PC-3 (cell line): ENCODE results near the gene PAGE3. TPM values are rescaled to one million over a fixed set of nuclear protein-coding genes. Genes with fewer than 3 reads are reported as not detected.

Experiments
- ATAC-seq: fragments of 200-7000 bp; cut with Tn5 transposase; 2 replicates; pipeline ENCODE4 v1.9.1; 2020; ENCODE audit warnings: mild to moderate bottlenecking, moderate library complexity
- BruUV-seq: library from RNA; stranded (reverse); fragments of 400-500 nt; replicated peaks from 2 replicates; lab custom pipeline; 2021; lab: Mats Ljungman, UMichigan
- CTCF ChIA-PET: fragments of 300-600 bp; sonication (Branson Sonifier 250); formaldehyde crosslinking; loops from one replicate; lab custom pipeline; 2022; ENCODE audit warnings: antibody characterized with exemption; lab: Charles Lee
- POLR2A ChIA-PET: fragments of 300-600 bp; sonication (Branson Sonifier 250); formaldehyde crosslinking; loops from one replicate; lab custom pipeline; 2022; ENCODE audit warnings: antibody characterized with exemption; ENCODE audit not compliant: unreplicated experiment; lab: Charles Lee
- DNase-seq: peaks from one replicate; pipeline ENCODE4 v3.0.0-alpha.2; 2015
- H2AFZ ChIP-seq: fragments of 300-600 bp; sonication (generic); 2 replicates; pipeline ENCODE4 v1.6.0; 2016; ENCODE audit warnings: antibody characterized with exemption, low read length
- H3F3A ChIP-seq: fragments of 300-600 bp; sonication (generic); one replicate; pipeline ENCODE4 v1.6.0; 2017; ENCODE audit warnings: antibody characterized with exemption, low read length, control low read depth, mild to moderate bottlenecking; ENCODE audit not compliant: unreplicated experiment
- H3K27ac ChIP-seq: fragments of 300-600 bp; sonication (generic); 2 replicates; pipeline ENCODE4 v1.5.1; 2016; ENCODE audit warnings: mild to moderate bottlenecking, low read length
- H3K27me3 ChIP-seq: fragments of 300-600 bp; sonication (generic); 2 replicates; pipeline ENCODE4 v1.6.1; 2016; ENCODE audit warnings: low read length, mixed read lengths
- H3K36me3 ChIP-seq: fragments of 300-600 bp; sonication (generic); 2 replicates; pipeline ENCODE4 v1.6.1; 2016; ENCODE audit warnings: low read depth, mixed run types, low read length, mixed read lengths
- H3K4me1 ChIP-seq: fragments of 300-600 bp; sonication (generic); 2 replicates; pipeline ENCODE4 v1.5.1; 2016; ENCODE audit warnings: low read length; ENCODE audit not compliant: insufficient read depth
- H3K4me2 ChIP-seq: fragments of 300-600 bp; sonication (generic); 2 replicates; pipeline ENCODE4 v1.6.0; 2016; ENCODE audit warnings: low read length
- H3K4me3 ChIP-seq: fragments of 300-600 bp; sonication (generic); 2 replicates; pipeline ENCODE4 v1.5.1; 2016; ENCODE audit warnings: mild to moderate bottlenecking, low read length, mixed read lengths
- H3K79me2 ChIP-seq: fragments of 300-600 bp; sonication (generic); 2 replicates; pipeline ENCODE4 v1.6.1; 2017; ENCODE audit warnings: low read length, mixed read lengths
- H3K9ac ChIP-seq: fragments of 300-600 bp; sonication (generic); 2 replicates; pipeline ENCODE4 v1.6.0; 2016; ENCODE audit warnings: mild to moderate bottlenecking, low read length
- H3K9me2 ChIP-seq: fragments of 300-600 bp; sonication (generic); replicated peaks from 2 replicates; pipeline ENCODE4 v1.6.1; 2016; ENCODE audit warnings: mixed run types, low read length, mixed read lengths
- H3K9me3 ChIP-seq: fragments of 300-600 bp; sonication (generic); 2 replicates; pipeline ENCODE4 v1.6.1; 2016; ENCODE audit warnings: low read length, mixed read lengths
- H4K20me1 ChIP-seq: fragments of 300-600 bp; sonication (generic); 2 replicates; pipeline ENCODE4 v1.6.1; 2016; ENCODE audit warnings: low read length, mixed read lengths
- CTCF ChIP-seq: fragments of 300-600 bp; sonication (generic); conservative IDR thresholded peaks from 2 replicates; pipeline ENCODE4 v1.5.1; 2017; ENCODE audit warnings: antibody characterized with exemption, low read depth, mild to moderate bottlenecking, low read length
- EZH2 ChIP-seq: fragments of 300-600 bp; sonication (generic); IDR thresholded peaks from one replicate; pipeline ENCODE4 v1.6.1; 2017; ENCODE audit warnings: antibody characterized with exemption, mild to moderate bottlenecking, low read length; ENCODE audit not compliant: unreplicated experiment
- EZH2phosphoT487 ChIP-seq: fragments of 300-600 bp; sonication (generic); IDR thresholded peaks from 2 replicates; pipeline ENCODE4 v1.6.1; 2018; ENCODE audit warnings: mild to moderate bottlenecking, antibody characterized with exemption, low read length, borderline replicate concordance
- intact Hi-C: fragments of 100-400 bp; cut with micrococcal nuclease; formaldehyde crosslinking; loops from 2 replicates; pipeline ENCODE4 v1.9.0; 2023
- total RNA-seq: library from RNA; depleted of rRNA; stranded (reverse); fragments of >200 nt; gene quantifications from 2 replicates; pipeline ENCODE4 v1.2.3, GENCODE V29; 2014; rRNA removed

PAGE3 gene
- total RNA-seq, 1 experiment from 2014 or later, result not detected

- POLR2A ChIA-PET, result no interaction called here
- Histone ChIP-seq H3K4me1 (no peaks in the 10 kb centered on the region), H3K4me3 (no peak overlapping the region), H3K9me2 (no peaks in the 10 kb centered on the region), H3K9ac (no peak overlapping the region), H3F3A (no peaks in the 10 kb centered on the region), H3K9me3 (no peaks in the 10 kb centered on the region), H3K79me2 (no peaks in the 10 kb centered on the region), H3K27me3 (no peaks in the 10 kb centered on the region), H3K36me3 (no peaks in the 10 kb centered on the region), H3K27ac (no peak overlapping the region), H3K4me2 (peak overlapping the region; percentile 39; the same call in 1 of the 2 replicates), H4K20me1 (no peaks in the 10 kb centered on the region), H2AFZ (no peak overlapping the region)
- ATAC-seq (no peak), DNase-seq (peak; percentile 20)
- CTCF ChIA-PET, result no interaction called here
- intact Hi-C loops, result loop anchor here (1.0 kb wide), 1 partner anchor 76 kb away; no protein-coding TSS in a partner anchor
- TF ChIP-seq CTCF (no peak; the same call in 1 of the 2 replicates), EZH2phosphoT487 (no peak), EZH2 (no peak)
- no TSS peak for BruUV-seq
Observed at GRCh38 chrX:55210931-55211677, 53.6 kb downstream of the PAGE3 start.

Other genes starting within 250 kb of the PAGE3 start
- gene ALAS2, start 233.9 kb downstream of the PAGE3 start, total RNA-seq, result not detected in 2 replicates
- gene PAGE2B, start 189.9 kb downstream of the PAGE3 start, total RNA-seq, result not detected in 2 replicates
- gene PAGE2, start 175.9 kb downstream of the PAGE3 start, total RNA-seq, result not detected in 2 replicates
- not detected in 2 replicates for gene PAGE5, start 44.6 kb downstream of the PAGE3 start, total RNA-seq
- 2.4 and 2.7 TPM in 2 replicates for gene MAGEH1, start 187.2 kb upstream of the PAGE3 start, total RNA-seq
- 0.22 TPM in 1 of 2 replicates, not detected in the other for gene USP51, start 224.9 kb upstream of the PAGE3 start, total RNA-seq